Thoracic aorta (tissue), 2 donors: ENCODE measurements around the gene TIMP1. TPM values are rescaled to one million over a fixed set of nuclear protein-coding genes. Genes with fewer than 3 reads are reported as not detected.

ENCODE experiments used
- ATAC-seq: fragments of 150-250 bp; one replicate; pipeline ENCODE4 v1.8.0; 2017; ENCODE audit warnings: low read depth; ENCODE audit not compliant: insufficient number of reproducible peaks, low FRiP score
- DNase-seq: peaks from one replicate; pipeline ENCODE4 v3.0.0-alpha.2; 2020; ENCODE audit warnings: low spot score
- H3K27ac ChIP-seq, 2 donors: fragments of 200-600 bp; sonication (generic); 1 replicate in 1 of 2; 2 replicates in 1 of 2; pipeline ENCODE4 v1.5.1; 2016; ENCODE audit warnings: mild to moderate bottlenecking in 2 of 2, moderate library complexity in 2 of 2
- H3K27me3 ChIP-seq: fragments of 200-600 bp; sonication (generic); replicated peaks from 2 replicates; pipeline ENCODE4 v1.6.0; 2016; ENCODE audit warnings: mild to moderate bottlenecking; ENCODE audit not compliant: insufficient read depth
- H3K36me3 ChIP-seq: fragments of 200-600 bp; sonication (generic); one replicate; pipeline ENCODE4 v1.5.1; 2016
- H3K4me1 ChIP-seq, 2 donors: fragments of 200-600 bp; sonication (generic); 1 replicate in 1 of 2; 2 replicates in 1 of 2; pipeline versions ENCODE4 v1.5.1 to v1.6.0; 2016; ENCODE audit warnings: low read depth in 2 of 2, mild to moderate bottlenecking in 1 of 2; ENCODE audit not compliant: control insufficient read depth in 1 of 2
- H3K4me3 ChIP-seq: fragments of 200-600 bp; sonication (generic); 2 replicates; pipeline ENCODE4 v1.5.1; 2016; ENCODE audit warnings: mild to moderate bottlenecking
- H3K9me3 ChIP-seq: fragments of 200-600 bp; sonication (generic); 2 replicates; pipeline ENCODE4 v1.5.1; 2016
- total RNA-seq, 2 donors: library from RNA; depleted of rRNA; stranded (reverse); fragments of >200 nt; gene quantifications; one replicate each; pipeline versions ENCODE4 v1.1.0 to v1.2.3, GENCODE V29; 2016
- TF ChIP-seq, protein P1 (sequence below): fragments of 200-600 bp; sonication (generic); IDR thresholded peaks from one replicate; pipeline ENCODE4 v1.5.1; 2019; ENCODE audit warnings: antibody characterized with exemption

TIMP1 gene
- total RNA-seq, 2 donors from 2014 or later = 635 to 1,379 TPM

GRCh38 chrX:47584714-47585113, 2.5 kb downstream of the TIMP1 start:
- Histone ChIP-seq H3K36me3 (peaks cover 3% of the 10 kb centered on the region), H3K9me3 (no peaks in the 10 kb centered on the region), H3K4me3 (no peak overlapping the region), H3K27me3 (no peaks in the 10 kb centered on the region), H3K27ac (peak overlapping the region in 1 of 2 donors; percentile 5), H3K4me1 (peaks cover 2 to 8% of the 10 kb centered on the region in 2 donors)
- no peak for DNase-seq
- TF ChIP-seq, protein P1, sequence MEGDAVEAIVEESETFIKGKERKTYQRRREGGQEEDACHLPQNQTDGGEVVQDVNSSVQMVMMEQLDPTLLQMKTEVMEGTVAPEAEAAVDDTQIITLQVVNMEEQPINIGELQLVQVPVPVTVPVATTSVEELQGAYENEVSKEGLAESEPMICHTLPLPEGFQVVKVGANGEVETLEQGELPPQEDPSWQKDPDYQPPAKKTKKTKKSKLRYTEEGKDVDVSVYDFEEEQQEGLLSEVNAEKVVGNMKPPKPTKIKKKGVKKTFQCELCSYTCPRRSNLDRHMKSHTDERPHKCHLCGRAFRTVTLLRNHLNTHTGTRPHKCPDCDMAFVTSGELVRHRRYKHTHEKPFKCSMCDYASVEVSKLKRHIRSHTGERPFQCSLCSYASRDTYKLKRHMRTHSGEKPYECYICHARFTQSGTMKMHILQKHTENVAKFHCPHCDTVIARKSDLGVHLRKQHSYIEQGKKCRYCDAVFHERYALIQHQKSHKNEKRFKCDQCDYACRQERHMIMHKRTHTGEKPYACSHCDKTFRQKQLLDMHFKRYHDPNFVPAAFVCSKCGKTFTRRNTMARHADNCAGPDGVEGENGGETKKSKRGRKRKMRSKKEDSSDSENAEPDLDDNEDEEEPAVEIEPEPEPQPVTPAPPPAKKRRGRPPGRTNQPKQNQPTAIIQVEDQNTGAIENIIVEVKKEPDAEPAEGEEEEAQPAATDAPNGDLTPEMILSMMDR = no peak
- no peak for ATAC-seq

DNA sequence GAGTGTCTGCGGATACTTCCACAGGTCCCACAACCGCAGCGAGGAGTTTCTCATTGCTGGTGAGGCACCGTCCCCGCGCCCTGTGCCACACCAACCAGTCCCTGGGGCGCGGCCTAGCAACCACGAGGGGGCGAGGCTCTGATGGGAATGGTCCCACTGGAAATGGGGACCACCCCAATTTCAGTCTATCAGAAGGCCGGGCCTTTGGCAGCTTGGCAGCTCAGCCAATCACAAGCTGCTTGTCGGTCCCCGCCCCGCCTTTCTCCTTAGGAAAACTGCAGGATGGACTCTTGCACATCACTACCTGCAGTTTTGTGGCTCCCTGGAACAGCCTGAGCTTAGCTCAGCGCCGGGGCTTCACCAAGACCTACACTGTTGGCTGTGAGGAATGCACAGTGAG, 3.0 kb downstream of the TIMP1 start:
- H3K4me3 ChIP-seq = no peak overlapping the region
- peaks cover 2 to 8% of the 10 kb centered on the region in 2 donors for H3K4me1 ChIP-seq
- H3K9me3 ChIP-seq = no peaks in the 10 kb centered on the region
- ATAC-seq = no peak
- peak overlapping the region in 1 of 2 donors; percentile 5 for H3K27ac ChIP-seq
- no peaks in the 10 kb centered on the region for H3K27me3 ChIP-seq
- TF ChIP-seq, protein P1 = no peak
- no peak for DNase-seq
- H3K36me3 ChIP-seq = peaks cover 3% of the 10 kb centered on the region

DNA sequence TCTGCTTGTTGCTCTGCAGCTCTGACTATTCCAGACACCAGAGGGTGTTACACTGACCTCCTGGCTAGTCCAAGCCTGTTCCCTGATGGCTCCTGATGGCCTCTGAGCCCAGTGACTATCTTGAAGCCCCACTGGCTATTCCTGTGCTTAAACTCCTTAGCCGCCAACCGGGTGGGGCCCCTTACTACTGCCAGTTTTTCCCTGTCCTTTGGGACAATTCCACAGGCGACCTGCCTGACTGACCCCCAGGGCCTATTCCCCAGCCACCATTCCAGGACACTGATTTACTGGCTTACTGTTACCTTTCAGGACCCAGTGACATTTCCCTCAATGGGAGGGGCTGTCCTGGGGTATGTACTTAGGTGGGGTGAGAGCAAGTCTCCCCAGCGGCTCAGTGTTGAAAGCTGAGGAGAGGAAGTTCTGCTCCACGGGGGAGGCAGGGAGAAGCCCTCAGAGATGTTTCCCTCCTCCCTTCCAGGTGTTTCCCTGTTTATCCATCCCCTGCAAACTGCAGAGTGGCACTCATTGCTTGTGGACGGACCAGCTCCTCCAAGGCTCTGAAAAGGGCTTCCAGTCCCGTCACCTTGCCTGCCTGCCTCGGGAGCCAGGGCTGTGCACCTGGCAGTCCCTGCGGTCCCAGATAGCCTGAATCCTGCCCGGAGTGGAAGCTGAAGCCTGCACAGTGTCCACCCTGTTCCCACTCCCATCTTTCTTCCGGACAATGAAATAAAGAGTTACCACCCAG, 4.0 kb downstream of the TIMP1 start:
- H3K4me1 ChIP-seq = peaks cover 2 to 8% of the 10 kb centered on the region in 2 donors
- ATAC-seq (no peak), DNase-seq (no peak)
- H3K9me3 ChIP-seq = no peaks in the 10 kb centered on the region
- no peak overlapping the region for H3K4me3 ChIP-seq
- TF ChIP-seq, protein P1 = no peak
- H3K36me3 ChIP-seq = peaks cover 3% of the 10 kb centered on the region
- H3K27me3 ChIP-seq = no peaks in the 10 kb centered on the region
- H3K27ac ChIP-seq = peak overlapping the region in 1 of 2 donors; percentile 19

GRCh38 chrX:47587091-47587891, 5.1 kb downstream of the TIMP1 start:
- ATAC-seq (no peak), DNase-seq (no peak)
- H3K9me3 ChIP-seq = no peaks in the 10 kb centered on the region
- no peak overlapping the region for H3K4me3 ChIP-seq
- H3K27me3 ChIP-seq = no peaks in the 10 kb centered on the region
- peaks cover 2 to 8% of the 10 kb centered on the region in 2 donors for H3K4me1 ChIP-seq
- no peak overlapping the region for H3K27ac ChIP-seq
- TF ChIP-seq, protein P1 = no peak
- H3K36me3 ChIP-seq = peaks cover 3% of the 10 kb centered on the region
